IPS-18c (cell line): ENCODE results near the gene FAM193B.
"Not testable (repeated sequence)": the region's sequence is repeated elsewhere in the genome, so short reads cannot be mapped to it uniquely, and the experiment has no call there.

Experiments used
- H3K4me3 ChIP-seq: 2 replicates; pipeline ENCODE4 v1.7.0; 2013; ENCODE audit warnings: low read depth, mild to moderate bottlenecking, low read length, moderate library complexity; ENCODE audit not compliant: insufficient read depth
- H3K9me3 ChIP-seq: one replicate; pipeline ENCODE4 v1.6.1; 2013; ENCODE audit warnings: mild to moderate bottlenecking, low read length, moderate library complexity; ENCODE audit not compliant: control insufficient read depth, insufficient read depth

The FAM193B gene

GRCh38 chr5:177490311-177490991, 63.9 kb downstream of the FAM193B start:
- H3K4me3 ChIP-seq, result no peak overlapping the region
- H3K9me3 ChIP-seq, result no peaks in the 10 kb centered on the region

- H3K4me3 ChIP-seq, result no peak overlapping the region
Observed at GRCh38 chr5:177489119-177489716, 65.1 kb downstream of the FAM193B start.

GRCh38 chr5:177487975-177488374, 66.4 kb downstream of the FAM193B start:
- H3K9me3 ChIP-seq, result no peaks in the 10 kb centered on the region
- no peak overlapping the region for H3K4me3 ChIP-seq

More at GRCh38 chr5:177489119-177489716, 65.1 kb downstream of the FAM193B start:
- H3K9me3 ChIP-seq, result no peaks in the 10 kb centered on the region

- no peak overlapping the region for H3K4me3 ChIP-seq
- no peaks in the 10 kb centered on the region for H3K9me3 ChIP-seq
Observed at GRCh38 chr5:177487144-177487543, 67.2 kb downstream of the FAM193B start.

- H3K4me3 ChIP-seq, result no peak overlapping the region
- H3K9me3 ChIP-seq, result no peaks in the 10 kb centered on the region
Observed at GRCh38 chr5:177486256-177486655, 68.1 kb downstream of the FAM193B start.

GRCh38 chr5:177485753-177486152, 68.6 kb downstream of the FAM193B start:
- not testable (repeated sequence) for H3K4me3 ChIP-seq, H3K9me3 ChIP-seq

- Histone ChIP-seq H3K9me3 (no peaks in the 10 kb centered on the region), H3K4me3 (no peak overlapping the region)
Observed at GRCh38 chr5:177484902-177485549, 69.3 kb downstream of the FAM193B start.

GRCh38 chr5:177483994-177484901, 70.1 kb downstream of the FAM193B start:
- Histone ChIP-seq H3K9me3 (no peaks in the 10 kb centered on the region), H3K4me3 (no peak overlapping the region)

GRCh38 chr5:177483042-177483441, 71.3 kb downstream of the FAM193B start:
- no peaks in the 10 kb centered on the region for H3K9me3 ChIP-seq

GRCh38 chr5:177482359-177482795, 72.0 kb downstream of the FAM193B start:
- H3K4me3 ChIP-seq, result no peak overlapping the region
- H3K9me3 ChIP-seq, result no peaks in the 10 kb centered on the region

More at GRCh38 chr5:177483042-177483441, 71.3 kb downstream of the FAM193B start:
- H3K4me3 ChIP-seq, result no peak overlapping the region

- H3K9me3 ChIP-seq, result no peaks in the 10 kb centered on the region
Observed at GRCh38 chr5:177479774-177480173, 74.6 kb downstream of the FAM193B start.

GRCh38 chr5:177478711-177479646, 75.4 kb downstream of the FAM193B start:
- Histone ChIP-seq H3K9me3 (no peaks in the 10 kb centered on the region), H3K4me3 (no peak overlapping the region)

More at GRCh38 chr5:177479774-177480173, 74.6 kb downstream of the FAM193B start:
- H3K4me3 ChIP-seq, result no peak overlapping the region

GRCh38 chr5:177477701-177478477, 76.5 kb downstream of the FAM193B start:
- Histone ChIP-seq H3K4me3 (no peak overlapping the region), H3K9me3 (no peaks in the 10 kb centered on the region)

- no peak overlapping the region for H3K4me3 ChIP-seq
- H3K9me3 ChIP-seq, result no peaks in the 10 kb centered on the region
Observed at GRCh38 chr5:177476531-177477233, 77.7 kb downstream of the FAM193B start.
